ENCODE results near the gene CCDC138. TPM values are rescaled to one million over a fixed set of nuclear protein-coding genes. Genes with fewer than 3 reads are reported as not detected.

CCDC138 gene
- total RNA-seq, 2 donors from 2014 or later: 4.2 to 4.5 TPM

- Histone ChIP-seq H3K36me3 (no peaks in the 10 kb centered on the region), H3K9me3 (no peaks in the 10 kb centered on the region), H3K4me1 (replicated peaks) (peaks cover 4% of the 10 kb centered on the region), H3K4me3 (no peak overlapping the region), H3K27me3 (replicated peaks; ENCODE audit: insufficient read depth) (no peaks in the 10 kb centered on the region), H3K27ac (no peak overlapping the region)
- 94% methylated on average over 13 of the region's 14 CpGs for WGBS
- intact Hi-C loops (cut with DNase I): no loop called here
- TF ChIP-seq POLR2A (IDR thresholded peaks at IDR 0.05) (no peak), CTCF (IDR thresholded peaks at IDR 0.05) (no peak), POLR2AphosphoS5 (IDR thresholded peaks at IDR 0.05) (no peak)
- no peak for DNase-seq (ENCODE audit: low spot score)
These were observed 132.4 kb downstream of the CCDC138 start for GRCh38 chr2:108918941-108919341.

- H3K9me3 ChIP-seq: no peaks in the 10 kb centered on the region
- H3K4me1 ChIP-seq (replicated peaks): peaks cover 4% of the 10 kb centered on the region
- WGBS: 98% methylated on average over 19 of the region's 19 CpGs
- H3K36me3 ChIP-seq: no peaks in the 10 kb centered on the region
- H3K27me3 ChIP-seq (replicated peaks; ENCODE audit: insufficient read depth): no peaks in the 10 kb centered on the region
- H3K27ac ChIP-seq: no peak overlapping the region
- H3K4me3 ChIP-seq: no peak overlapping the region
- intact Hi-C loops (cut with DNase I): loop anchor here (10.0 kb wide), 1 partner anchor 575 kb away; no protein-coding TSS in a partner anchor
- DNase-seq (ENCODE audit: low spot score): no peak
- no peak for TF ChIP-seq CTCF (IDR thresholded peaks at IDR 0.05)
- TF ChIP-seq POLR2A (IDR thresholded peaks at IDR 0.05): no peak
- TF ChIP-seq POLR2AphosphoS5 (IDR thresholded peaks at IDR 0.05): no peak
These were observed 133.2 kb downstream of the CCDC138 start for GRCh38 chr2:108919571-108920373.

GRCh38 chr2:108920686-108921085, 134.1 kb downstream of the CCDC138 start:
- no peaks in the 10 kb centered on the region for H3K27me3 ChIP-seq (replicated peaks; ENCODE audit: insufficient read depth)
- H3K9me3 ChIP-seq: no peaks in the 10 kb centered on the region
- DNase-seq (ENCODE audit: low spot score): no peak
- H3K4me3 ChIP-seq: no peak overlapping the region
- intact Hi-C loops (cut with DNase I): loop anchor here (10.0 kb wide), 1 partner anchor 574 kb away; no protein-coding TSS in a partner anchor
- peaks cover 4% of the 10 kb centered on the region for H3K4me1 ChIP-seq (replicated peaks)
- WGBS: 72% methylated on average over 7 of the region's 7 CpGs
- no peaks in the 10 kb centered on the region for H3K36me3 ChIP-seq
- TF ChIP-seq POLR2AphosphoS5 (IDR thresholded peaks at IDR 0.05) (no peak), POLR2A (IDR thresholded peaks at IDR 0.05) (no peak), CTCF (IDR thresholded peaks at IDR 0.05) (no peak)
- no peak overlapping the region for H3K27ac ChIP-seq

- Histone ChIP-seq H3K4me3 (no peak overlapping the region), H3K9me3 (no peaks in the 10 kb centered on the region), H3K27ac (no peak overlapping the region), H3K27me3 (replicated peaks; ENCODE audit: insufficient read depth) (no peaks in the 10 kb centered on the region), H3K4me1 (replicated peaks) (peaks cover 4% of the 10 kb centered on the region), H3K36me3 (no peaks in the 10 kb centered on the region)
- 85% methylated on average over 16 of the region's 16 CpGs for WGBS
- intact Hi-C loops (cut with DNase I): loop anchor here (10.0 kb wide), 1 partner anchor 573 kb away; no protein-coding TSS in a partner anchor
- TF ChIP-seq POLR2AphosphoS5 (IDR thresholded peaks at IDR 0.05): no peak
- no peak for TF ChIP-seq CTCF (IDR thresholded peaks at IDR 0.05)
- no peak for TF ChIP-seq POLR2A (IDR thresholded peaks at IDR 0.05)
- no peak for DNase-seq (ENCODE audit: low spot score)
These were observed 134.8 kb downstream of the CCDC138 start for GRCh38 chr2:108921096-108922030.
